H9 (cell line): Measurements from ENCODE around the gene TGM5. TPM values are rescaled to one million over a fixed set of nuclear protein-coding genes. Genes with fewer than 3 reads are reported as not detected.

Experiments
- DNase-seq: peaks from one replicate; pipeline ENCODE4 v3.0.0-alpha.2; 2017
- H2AFZ ChIP-seq: one replicate; pipeline ENCODE4 v1.6.1; 2013; ENCODE audit warnings: mild to moderate bottlenecking, low read length, control low read depth, moderate library complexity
- H2AK5ac ChIP-seq: 2 replicates; pipeline ENCODE4 v1.6.1; 2013; ENCODE audit warnings: low read length, control low read depth, mixed read lengths; ENCODE audit not compliant: insufficient read length
- H2BK120ac ChIP-seq: one replicate; pipeline ENCODE4 v1.6.1; 2013; ENCODE audit warnings: low read depth, mild to moderate bottlenecking, low read length, control low read depth, inconsistent platforms; ENCODE audit not compliant: poor library complexity, severe bottlenecking
- H2BK12ac ChIP-seq: 2 replicates; pipeline ENCODE4 v1.6.1; 2013; ENCODE audit warnings: low read length, control low read depth, mixed read lengths, low read depth; ENCODE audit not compliant: insufficient read length
- H2BK15ac ChIP-seq: 2 replicates; pipeline ENCODE4 v1.6.1; 2013; ENCODE audit warnings: low read depth, low read length, control low read depth
- H2BK20ac ChIP-seq: one replicate; pipeline ENCODE4 v1.6.1; 2013; ENCODE audit warnings: low read depth, mild to moderate bottlenecking, low read length, control low read depth, inconsistent platforms; ENCODE audit not compliant: poor library complexity, severe bottlenecking
- H2BK5ac ChIP-seq: 2 replicates; pipeline ENCODE4 v1.6.1; 2013; ENCODE audit warnings: low read length, control low read depth, mixed read lengths; ENCODE audit not compliant: insufficient read length
- H3K14ac ChIP-seq: 2 replicates; pipeline ENCODE4 v1.6.1; 2013; ENCODE audit warnings: low read length, control low read depth; ENCODE audit not compliant: insufficient read depth
- H3K18ac ChIP-seq: 2 replicates; pipeline ENCODE4 v1.6.1; 2013; ENCODE audit warnings: low read depth, mild to moderate bottlenecking, mixed read lengths, low read length, control low read depth; ENCODE audit not compliant: insufficient read length
- H3K23ac ChIP-seq: 2 replicates; pipeline ENCODE4 v1.6.1; 2013; ENCODE audit warnings: low read length, control low read depth, mixed read lengths, low read depth; ENCODE audit not compliant: insufficient read length
- H3K23me2 ChIP-seq: 2 replicates; pipeline ENCODE4 v1.6.1; 2013; ENCODE audit warnings: low read depth, mild to moderate bottlenecking, mixed read lengths, low read length, control low read depth; ENCODE audit not compliant: insufficient read length, poor library complexity, severe bottlenecking
- H3K27ac ChIP-seq: 2 replicates; pipeline ENCODE4 v1.5.1; 2013; ENCODE audit warnings: low read length, control low read depth, mixed read lengths, low read depth; ENCODE audit not compliant: insufficient read length
- H3K27me3 ChIP-seq: 2 replicates; pipeline ENCODE4 v1.6.1; 2013; ENCODE audit warnings: low read length, control low read depth, inconsistent platforms; ENCODE audit not compliant: insufficient read depth
- H3K4ac ChIP-seq: 2 replicates; pipeline ENCODE4 v1.6.1; 2013; ENCODE audit warnings: low read depth, mild to moderate bottlenecking, control low read depth, inconsistent platforms, low read length, moderate library complexity
- H3K4me1 ChIP-seq: 2 replicates; pipeline ENCODE4 v1.6.1; 2013; ENCODE audit warnings: low read length, control low read depth, inconsistent platforms; ENCODE audit not compliant: insufficient read depth
- H3K4me2 ChIP-seq: 2 replicates; pipeline ENCODE4 v1.6.1; 2013; ENCODE audit warnings: low read length, control low read depth, mixed read lengths; ENCODE audit not compliant: insufficient read length, insufficient read depth
- H3K56ac ChIP-seq: 2 replicates; pipeline ENCODE4 v1.6.1; 2013; ENCODE audit warnings: low read depth, mild to moderate bottlenecking, mixed read lengths, low read length, control low read depth; ENCODE audit not compliant: insufficient read length
- H3K79me1 ChIP-seq: 2 replicates; pipeline ENCODE4 v1.6.1; 2013; ENCODE audit warnings: low read depth, mild to moderate bottlenecking, moderate library complexity, low read length, control low read depth, inconsistent platforms; ENCODE audit not compliant: insufficient read depth, poor library complexity, severe bottlenecking
- H3K79me2 ChIP-seq: 2 replicates; pipeline ENCODE4 v1.6.1; 2013; ENCODE audit warnings: low read length, control low read depth, inconsistent platforms; ENCODE audit not compliant: insufficient read depth
- H3K9ac ChIP-seq: 2 replicates; pipeline ENCODE4 v1.6.1; 2013; ENCODE audit warnings: low read length, control low read depth, mixed read lengths; ENCODE audit not compliant: insufficient read length; ENCODE audit errors: extremely low read depth
- H3K9me3 ChIP-seq: one replicate; pipeline ENCODE4 v1.6.1; 2013; ENCODE audit warnings: low read depth, low read length, inconsistent platforms; ENCODE audit not compliant: control insufficient read depth
- H3T11ph ChIP-seq: one replicate; pipeline ENCODE4 v1.6.1; 2013; ENCODE audit warnings: mild to moderate bottlenecking, low read length, control low read depth, inconsistent platforms
- H4K20me1 ChIP-seq: one replicate; pipeline ENCODE4 v1.6.1; 2013; ENCODE audit not compliant: control insufficient read depth, insufficient read length, insufficient read depth
- H4K5ac ChIP-seq: 2 replicates; pipeline ENCODE4 v1.6.1; 2013; ENCODE audit warnings: low read depth, mild to moderate bottlenecking, mixed read lengths, low read length, control low read depth; ENCODE audit not compliant: insufficient read length
- H4K8ac ChIP-seq: replicated peaks from 2 replicates; pipeline ENCODE4 v1.6.1; 2013; ENCODE audit warnings: low read length, control low read depth, mixed read lengths, low read depth; ENCODE audit not compliant: insufficient read length
- H4K91ac ChIP-seq: 2 replicates; pipeline ENCODE4 v1.6.1; 2013; ENCODE audit warnings: low read depth, mild to moderate bottlenecking, moderate library complexity, mixed read lengths, low read length, control low read depth; ENCODE audit not compliant: insufficient read length
- H3K27ac Mint-ChIP-seq, 3 experiments: 2 replicates in 2 of 3; 3 replicates in 1 of 3; pipeline ENCODE4 v1.8.0; 2020 to 2021; ENCODE audit warnings: mixed read lengths in 3 of 3, mild to moderate bottlenecking in 1 of 3, moderate library complexity in 1 of 3
- H3K27me3 Mint-ChIP-seq: 2 replicates; pipeline ENCODE4 v1.8.0; 2021; ENCODE audit warnings: low read depth, mild to moderate bottlenecking, moderate library complexity, mixed read lengths
- H3K36me3 Mint-ChIP-seq, 3 experiments: 2 replicates in 2 of 3; 3 replicates in 1 of 3; pipeline ENCODE4 v1.8.0; 2020 to 2021; ENCODE audit warnings: low read depth in 3 of 3, mixed read lengths in 3 of 3; ENCODE audit not compliant: insufficient read depth in 1 of 3
- H3K4me1 Mint-ChIP-seq, 2 experiments: 2 replicates each; pipeline ENCODE4 v1.8.0; 2020; ENCODE audit warnings: mixed read lengths in 2 of 2
- H3K4me3 Mint-ChIP-seq, 2 experiments: 2 replicates in 1 of 2; 3 replicates in 1 of 2; pipeline ENCODE4 v1.8.0; 2020 to 2021; ENCODE audit warnings: mild to moderate bottlenecking in 2 of 2, mixed read lengths in 2 of 2, moderate library complexity in 1 of 2
- H3K9me3 Mint-ChIP-seq, 2 experiments: 2 replicates in 1 of 2; 3 replicates in 1 of 2; pipeline ENCODE4 v1.8.0; 2020; ENCODE audit warnings: mild to moderate bottlenecking in 2 of 2, mixed read lengths in 2 of 2, moderate library complexity in 1 of 2
- CTCF ChIP-seq: fragments of 200-600 bp; sonication (generic); conservative IDR thresholded peaks from 3 replicates; pipeline ENCODE4 v1.8.0; 2021; ENCODE audit warnings: antibody characterized with exemption, mild to moderate bottlenecking
- WGBS: extraction: QIAGEN DNeasy Blood & Tissue Kit; methylation state at CpG from one replicate; pipeline ENCODE4 v1.1.7; 2013; ENCODE audit warnings: missing lambda C conversion rate, low lambda C conversion rate, mixed read lengths; ENCODE audit not compliant: insufficient read length; ENCODE audit errors: extremely low coverage; 5-methylcytosine and 5-hydroxymethylcytosine counted together
- total RNA-seq: library from RNA; stranded (reverse); gene quantifications from 2 replicates; pipeline ENCODE4 v1.2.1, GENCODE V29; 2021

Gene TGM5
- total RNA-seq, 1 experiment from 2014 or later = not detected

- H4K20me1 ChIP-seq = no peaks in the 10 kb centered on the region
- H3K79me1 ChIP-seq = no peaks in the 10 kb centered on the region
- Mint-ChIP-seq H3K4me1 (peaks cover 0 to 10% of the 10 kb centered on the region in 2 experiments; a peak in 2 of 4 replicates), H3K9me3 (no peaks in the 10 kb centered on the region), H3K27me3 (peaks cover 5% of the 10 kb centered on the region), H3K36me3 (no peaks in the 10 kb centered on the region), H3K4me3 (no peak overlapping the region), H3K27ac (no peak overlapping the region)
- TF ChIP-seq CTCF = no peak
- no peak overlapping the region for H2BK20ac ChIP-seq
- no peak overlapping the region for H3K18ac ChIP-seq
- H3K23ac ChIP-seq = no peak overlapping the region
- no peak overlapping the region for H2AK5ac ChIP-seq
- no peak overlapping the region for H3K27ac ChIP-seq
- H3K14ac ChIP-seq = no peak overlapping the region
- H2AFZ ChIP-seq = no peak overlapping the region
- H4K91ac ChIP-seq = no peak overlapping the region
- H3K9ac ChIP-seq = no peak overlapping the region
- no peaks in the 10 kb centered on the region for H3K4me1 ChIP-seq
- no peak overlapping the region for H2BK120ac ChIP-seq
- no peak for DNase-seq
- no peak overlapping the region for H3K4me2 ChIP-seq
- H4K5ac ChIP-seq = no peak overlapping the region
- H3K79me2 ChIP-seq = no peaks in the 10 kb centered on the region
- H3K56ac ChIP-seq = no peak overlapping the region
- no peaks in the 10 kb centered on the region for H3K27me3 ChIP-seq
- no peak overlapping the region for H2BK15ac ChIP-seq
- H2BK12ac ChIP-seq = no peak overlapping the region
- H3K23me2 ChIP-seq = no peaks in the 10 kb centered on the region
- H4K8ac ChIP-seq = no peak overlapping the region
- H3K4ac ChIP-seq = no peak overlapping the region
- H3K9me3 ChIP-seq = no peaks in the 10 kb centered on the region
- H2BK5ac ChIP-seq = no peak overlapping the region
- no CpG with 5 or more reads among the region's 4 CpGs for whole genome bisulfite sequencing
- H3T11ph ChIP-seq = no peak overlapping the region
Observed at GRCh38 chr15:43277901-43278300, 11.2 kb upstream of the TGM5 start.
